DMS 273 treated with DMSO at 0.1 percent for 48 hours (cell line): ENCODE results near the gene C1orf226.
"Not testable (repeated sequence)": the region's sequence is repeated elsewhere in the genome, so short reads cannot be mapped to it uniquely, and the experiment has no call there.

Experiments
- DNase-seq: peaks from one replicate; lab custom pipeline; 2025; lab: John Stamatoyannopoulos, UW

C1orf226 gene, protein sequence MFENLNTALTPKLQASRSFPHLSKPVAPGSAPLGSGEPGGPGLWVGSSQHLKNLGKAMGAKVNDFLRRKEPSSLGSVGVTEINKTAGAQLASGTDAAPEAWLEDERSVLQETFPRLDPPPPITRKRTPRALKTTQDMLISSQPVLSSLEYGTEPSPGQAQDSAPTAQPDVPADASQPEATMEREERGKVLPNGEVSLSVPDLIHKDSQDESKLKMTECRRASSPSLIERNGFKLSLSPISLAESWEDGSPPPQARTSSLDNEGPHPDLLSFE

GRCh38 chr1:162381383-162381782 lies at the start of gene C1orf226:
Gene C1orf226 (plus strand): TSS chr1:162381728. CDS start chr1:162381902, 174 bp downstream.
- DNase-seq, result no peak

DNA sequence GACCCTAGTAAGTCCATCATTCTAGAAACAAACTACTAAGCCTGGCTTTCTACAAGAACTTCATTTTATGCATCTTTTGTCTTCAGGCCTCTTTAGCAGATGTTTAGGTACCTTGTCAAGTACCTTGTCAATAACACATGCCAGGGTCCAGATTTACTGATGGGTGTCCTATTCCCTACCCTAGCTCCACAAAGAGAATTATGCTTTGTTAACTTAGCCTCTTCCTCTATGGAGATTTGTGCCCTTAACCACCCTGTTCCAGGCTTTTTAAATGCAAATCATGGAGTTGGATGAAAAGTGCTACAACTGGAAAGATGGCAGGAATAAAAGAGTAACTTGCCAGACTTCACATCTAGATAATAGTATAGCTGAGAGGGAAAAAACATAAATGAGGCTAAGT lies 47.5 kb upstream of the C1orf226 start:
- DNase-seq, result no peak

DNA sequence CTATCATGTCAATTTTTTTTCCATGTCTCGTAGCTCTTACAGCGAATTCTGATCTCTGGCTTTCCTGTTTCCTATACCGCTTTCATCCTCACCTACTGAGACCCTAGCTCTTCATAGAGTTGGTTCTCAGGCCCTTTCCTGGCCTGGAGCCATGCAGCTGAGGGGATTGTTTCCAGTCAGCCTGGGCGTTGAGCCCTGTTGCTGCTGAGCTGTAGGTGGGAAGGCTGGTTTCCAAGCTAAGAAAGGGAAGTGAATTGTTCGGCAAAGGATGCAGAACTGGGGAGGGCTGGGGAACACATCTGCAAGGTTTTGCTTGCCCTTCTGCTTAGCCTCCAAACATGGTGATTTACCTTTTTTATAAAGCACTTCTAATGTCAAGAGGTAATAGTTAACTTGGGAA lies 46.4 kb upstream of the C1orf226 start:
- DNase-seq, result no peak

DNA sequence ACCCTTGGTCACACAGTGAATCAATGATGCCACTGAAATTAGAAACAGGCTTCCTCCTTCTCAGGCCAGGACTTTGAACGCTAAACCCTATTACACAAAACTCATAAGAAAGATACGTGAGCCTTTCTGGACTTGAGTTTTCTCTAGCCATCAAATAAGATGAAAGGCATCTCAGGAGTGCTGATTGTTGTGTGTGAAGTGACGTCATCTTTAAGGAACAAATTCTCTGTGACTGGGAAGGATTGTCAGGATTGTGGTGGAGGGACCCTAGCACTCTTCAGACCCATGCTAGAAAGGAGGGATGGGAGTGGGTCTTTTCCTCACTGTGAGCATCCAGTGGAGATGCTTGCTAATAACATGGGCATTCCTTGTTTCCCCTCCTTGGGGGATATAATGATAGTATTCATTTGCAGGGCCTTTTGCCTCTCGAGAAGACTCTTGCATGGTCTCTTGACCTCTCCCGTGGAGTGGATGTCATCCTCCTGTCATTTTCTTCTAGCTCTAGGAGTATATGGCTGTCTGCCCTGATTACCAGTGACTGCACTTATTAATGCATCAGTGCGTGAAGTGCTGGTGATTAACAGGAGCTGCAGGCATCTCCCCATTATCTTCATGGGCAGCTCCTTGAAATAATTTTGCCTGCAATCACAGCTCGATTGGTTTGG lies 44.8 kb upstream of the C1orf226 start:
- DNase-seq, result no peak

- no peak for DNase-seq
Observed at GRCh38 chr1:162342452-162342983, 39.0 kb upstream of the C1orf226 start.

GRCh38 chr1:162343470-162343869 lies 38.1 kb upstream of the C1orf226 start:
- DNase-seq, result no peak

GRCh38 chr1:162347281-162347680 lies 34.2 kb upstream of the C1orf226 start:
- DNase-seq, result no peak

- DNase-seq, result no peak
Observed at GRCh38 chr1:162349635-162350330, 31.7 kb upstream of the C1orf226 start.

GRCh38 chr1:162351246-162351842 lies 30.2 kb upstream of the C1orf226 start:
- no peak for DNase-seq

GRCh38 chr1:162351874-162352273 lies 29.7 kb upstream of the C1orf226 start:
- not testable (repeated sequence) for DNase-seq

DNA sequence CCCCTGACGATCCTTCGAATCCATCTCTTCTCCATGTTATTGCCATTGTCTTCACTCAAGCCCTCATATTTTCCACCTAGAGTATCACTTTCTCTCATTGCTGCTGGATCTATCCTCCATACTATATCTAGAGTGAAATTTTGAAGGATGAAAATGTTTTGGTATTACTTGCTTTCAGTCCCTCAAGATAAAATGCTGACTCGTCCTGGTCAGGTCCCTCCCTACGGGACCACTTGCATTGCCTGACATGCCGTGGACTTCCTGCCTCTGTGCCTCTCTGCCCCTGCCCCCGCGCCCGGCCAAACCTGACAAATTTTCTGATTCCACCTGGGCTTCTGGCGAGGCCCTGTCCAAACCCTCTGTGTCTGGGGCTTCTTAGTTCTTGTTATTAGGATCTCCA lies 28.4 kb upstream of the C1orf226 start:
- DNase-seq, result no peak

- DNase-seq, result no peak
Observed at GRCh38 chr1:162353702-162354101, 27.8 kb upstream of the C1orf226 start.

DNA sequence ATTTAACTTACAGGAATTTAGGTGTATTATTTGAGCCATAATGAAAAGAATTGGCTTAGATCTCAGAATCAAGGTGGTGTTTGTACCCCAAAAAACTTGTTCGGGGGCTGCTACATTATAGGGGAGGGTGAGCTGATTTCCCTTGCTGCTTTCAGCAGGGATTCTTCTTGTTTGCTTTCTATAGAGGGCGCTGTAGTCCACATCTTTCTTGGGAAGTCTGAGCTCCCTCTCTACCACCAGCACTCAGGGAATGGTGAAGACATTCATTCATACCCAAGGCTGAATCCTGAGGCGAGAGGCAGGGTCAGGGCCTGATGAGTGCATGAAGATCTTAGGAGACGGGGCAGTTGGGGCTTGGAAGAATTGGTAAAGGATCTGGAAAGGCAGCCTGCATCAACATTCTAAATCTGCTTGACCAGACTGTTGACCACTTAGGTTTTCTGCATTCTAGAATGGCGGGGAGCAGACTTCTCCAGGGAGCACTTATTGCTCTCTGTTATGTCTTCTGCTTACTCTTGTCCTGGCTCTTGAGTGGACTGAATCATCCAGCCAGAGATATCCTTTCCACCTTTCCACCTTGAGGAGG lies 23.8 kb upstream of the C1orf226 start:
- no peak for DNase-seq

GRCh38 chr1:162358928-162359327 lies 22.6 kb upstream of the C1orf226 start:
- no peak for DNase-seq

- DNase-seq, result no peak
Observed at GRCh38 chr1:162359523-162360236, 21.8 kb upstream of the C1orf226 start.

GRCh38 chr1:162360237-162360873 lies 21.2 kb upstream of the C1orf226 start:
- DNase-seq, result no peak

DNA sequence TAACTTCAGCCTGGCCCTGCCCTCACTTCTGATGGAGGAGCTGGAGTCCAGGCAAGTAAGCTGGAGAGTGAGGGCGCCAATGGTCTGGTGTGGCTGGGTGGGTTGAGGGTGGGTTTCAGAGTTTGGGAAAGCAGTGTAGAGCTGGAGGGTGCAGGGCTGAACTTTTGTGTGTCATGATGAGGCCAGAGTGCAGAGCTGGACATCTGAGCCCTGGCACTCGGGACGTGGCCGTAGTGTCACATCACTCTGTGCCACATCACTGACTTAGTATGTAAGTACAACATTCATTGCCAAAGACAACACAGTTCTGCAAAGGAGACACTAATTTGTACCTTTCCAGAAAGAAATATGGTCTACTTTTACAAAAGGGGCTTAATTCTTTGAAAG lies 20.7 kb upstream of the C1orf226 start:
- DNase-seq, result no peak

DNA sequence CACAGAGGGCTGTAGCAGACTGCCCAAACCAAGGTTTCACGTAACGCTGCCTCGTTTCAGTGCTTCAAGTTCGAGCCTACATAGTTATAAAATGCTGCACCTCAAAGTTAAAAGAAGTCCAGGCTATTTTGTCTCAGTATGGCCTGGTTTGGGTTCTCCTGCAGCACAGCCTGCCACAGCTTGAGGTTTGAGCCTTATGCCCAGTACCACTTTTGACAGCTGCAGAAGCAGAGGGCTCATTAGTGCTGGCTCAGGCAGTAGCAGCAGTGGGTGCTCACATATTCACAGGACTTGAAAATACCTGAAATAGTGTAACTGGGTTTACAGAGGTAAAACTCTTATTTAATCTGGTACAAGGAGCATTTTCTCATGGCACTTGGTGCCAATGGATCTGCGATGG lies 20.2 kb upstream of the C1orf226 start:
- no peak for DNase-seq

DNA sequence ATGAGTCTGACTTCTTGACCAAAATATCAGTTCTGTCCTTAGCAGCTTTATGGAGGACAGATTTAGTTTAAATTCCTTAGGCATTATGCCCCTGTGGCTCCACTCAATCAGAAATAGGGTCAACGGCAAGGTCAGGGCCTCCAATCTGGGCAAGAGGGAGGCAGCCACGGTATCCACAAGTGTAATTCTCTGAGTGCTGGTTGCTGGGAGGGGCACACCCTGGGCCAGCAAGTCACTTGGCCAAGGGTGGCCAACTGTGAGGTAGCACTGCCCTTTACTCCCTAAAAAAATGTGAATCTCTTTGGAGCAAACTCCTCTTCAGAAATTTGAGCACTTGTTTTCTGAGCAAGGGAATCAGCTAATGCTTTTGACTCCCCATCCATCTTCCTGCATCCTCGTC lies 17.7 kb upstream of the C1orf226 start:
- DNase-seq, result no peak

DNA sequence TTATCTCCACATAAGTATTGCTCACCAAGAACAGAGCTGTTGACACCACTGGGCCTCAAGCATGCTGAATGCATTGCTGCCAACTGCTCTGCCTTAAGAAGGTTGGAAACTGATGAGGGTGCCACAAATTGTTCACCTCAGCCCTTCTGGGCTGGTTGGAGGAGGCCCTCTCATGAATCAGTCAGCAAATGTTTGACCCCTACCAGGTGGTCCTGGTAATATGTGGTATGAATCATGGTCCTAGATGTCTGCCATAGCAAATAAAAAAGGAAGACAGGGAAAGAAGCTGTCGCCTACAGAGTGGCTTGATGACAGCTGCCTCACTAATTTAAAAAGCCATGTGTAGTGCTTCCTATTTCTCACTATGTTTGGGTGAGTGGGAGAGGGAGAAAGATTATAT lies 17.0 kb upstream of the C1orf226 start:
- DNase-seq, result no peak
